Lung (tissue), 12 donors: ENCODE data around the gene KLHL29. TPM values are rescaled to one million over a fixed set of nuclear protein-coding genes. Genes with fewer than 3 reads are reported as not detected.
A peak's percentile ranks its signal among the peaks of the same experiment; 100 is the strongest.

Experiments
- ATAC-seq: fragments of 200-7000 bp; cut with Tn5 transposase; one replicate; pipeline ENCODE4 v1.9.1; 2020; ENCODE audit warnings: moderate number of reproducible peaks; ENCODE audit not compliant: insufficient read depth, low FRiP score
- DNase-seq, 3 donors: peaks; one replicate each; pipeline ENCODE4 v3.0.0-alpha.2; 2013 to 2017
- H3K27ac ChIP-seq, 2 donors: one replicate each; pipeline ENCODE4 v1.5.1; 2013; ENCODE audit warnings: mild to moderate bottlenecking in 2 of 2, moderate library complexity in 2 of 2, control low read depth in 1 of 2, inconsistent platforms in 1 of 2, low read depth in 1 of 2, low read length in 1 of 2
- H3K27me3 ChIP-seq, 3 donors: one replicate each; pipeline ENCODE4 v1.5.1; 2013; ENCODE audit warnings: low read length in 2 of 3; ENCODE audit not compliant: control insufficient read depth in 3 of 3, insufficient read depth in 3 of 3
- H3K36me3 ChIP-seq, 4 donors: one replicate each; pipeline ENCODE4 v1.5.1; 2013; ENCODE audit warnings: low read length in 4 of 4, mild to moderate bottlenecking in 1 of 4, moderate library complexity in 1 of 4; ENCODE audit not compliant: control insufficient read depth in 4 of 4, insufficient read depth in 4 of 4
- H3K4me1 ChIP-seq, 5 donors: one replicate each; pipeline ENCODE4 v1.5.1; 2013; ENCODE audit warnings: low read length in 5 of 5, mild to moderate bottlenecking in 2 of 5, moderate library complexity in 1 of 5; ENCODE audit not compliant: control insufficient read depth in 5 of 5, insufficient read depth in 5 of 5
- H3K4me3 ChIP-seq: one replicate; pipeline ENCODE4 v1.5.1; 2013; ENCODE audit warnings: mild to moderate bottlenecking, control low read depth, moderate library complexity
- H3K9ac ChIP-seq, 2 donors: one replicate each; pipeline ENCODE4 v1.5.1; 2013; ENCODE audit warnings: low read length in 2 of 2, control low read depth in 1 of 2; ENCODE audit not compliant: insufficient read depth in 1 of 2
- H3K9me3 ChIP-seq, 4 donors: one replicate each; pipeline ENCODE4 v1.5.1; 2013; ENCODE audit warnings: low read length in 3 of 4, mild to moderate bottlenecking in 1 of 4, moderate library complexity in 1 of 4; ENCODE audit not compliant: control insufficient read depth in 4 of 4, insufficient read depth in 3 of 4
- WGBS, 2 donors: extraction: QIAGEN DNeasy Blood & Tissue Kit; methylation state at CpG; one replicate each; pipeline ENCODE4 v1.1.7; 2013; 5-methylcytosine and 5-hydroxymethylcytosine counted together
- polyA plus RNA-seq, 2 donors: library from polyadenylated mRNA; stranded (reverse); fragments of 200-250 nt; gene quantifications; one replicate each; pipeline ENCODE4 v1.2.1, GENCODE V29; 2013
- total RNA-seq, 2 donors: library from RNA; depleted of rRNA in 1 of 2; stranded (reverse); fragments of >200 nt in 1 of 2; gene quantifications; one replicate each; pipeline ENCODE4 v1.2.1, GENCODE V29; 2014 to 2021
- TF ChIP-seq, protein P1 (sequence below): IDR thresholded peaks from 2 replicates; pipeline ENCODE4 v1.5.1; 2012; ENCODE audit warnings: mild to moderate bottlenecking; ENCODE audit errors: control extremely low read depth, extremely low read depth
- donor health status: control.
- donor health status: control.
- donor health status: Bipolar disorder and iron deficiency.
- donor health status: healthy.
- donor health status: DM: yes; HTN: yes; CAD: no.

Gene KLHL29
- total and polyA plus RNA-seq, 4 donors = 2.7 to 16.2 (median 3.5) TPM

GRCh38 chr2:23516520-23517256 is 131.7 kb downstream of the KLHL29 start:
- DNase-seq (peak in 2 of 3 donors; percentile 38 to 52), ATAC-seq (no peak)
- TF ChIP-seq, protein P1, sequence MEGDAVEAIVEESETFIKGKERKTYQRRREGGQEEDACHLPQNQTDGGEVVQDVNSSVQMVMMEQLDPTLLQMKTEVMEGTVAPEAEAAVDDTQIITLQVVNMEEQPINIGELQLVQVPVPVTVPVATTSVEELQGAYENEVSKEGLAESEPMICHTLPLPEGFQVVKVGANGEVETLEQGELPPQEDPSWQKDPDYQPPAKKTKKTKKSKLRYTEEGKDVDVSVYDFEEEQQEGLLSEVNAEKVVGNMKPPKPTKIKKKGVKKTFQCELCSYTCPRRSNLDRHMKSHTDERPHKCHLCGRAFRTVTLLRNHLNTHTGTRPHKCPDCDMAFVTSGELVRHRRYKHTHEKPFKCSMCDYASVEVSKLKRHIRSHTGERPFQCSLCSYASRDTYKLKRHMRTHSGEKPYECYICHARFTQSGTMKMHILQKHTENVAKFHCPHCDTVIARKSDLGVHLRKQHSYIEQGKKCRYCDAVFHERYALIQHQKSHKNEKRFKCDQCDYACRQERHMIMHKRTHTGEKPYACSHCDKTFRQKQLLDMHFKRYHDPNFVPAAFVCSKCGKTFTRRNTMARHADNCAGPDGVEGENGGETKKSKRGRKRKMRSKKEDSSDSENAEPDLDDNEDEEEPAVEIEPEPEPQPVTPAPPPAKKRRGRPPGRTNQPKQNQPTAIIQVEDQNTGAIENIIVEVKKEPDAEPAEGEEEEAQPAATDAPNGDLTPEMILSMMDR = no peak
- H3K4me3 ChIP-seq = no peak overlapping the region
- no peak overlapping the region for H3K9ac ChIP-seq
- peaks cover 0 to 27% (median 4%) of the 10 kb centered on the region in 5 donors for H3K4me1 ChIP-seq
- no peaks in the 10 kb centered on the region for H3K27me3 ChIP-seq
- peaks cover 0 to 1% (median 0%) of the 10 kb centered on the region in 4 donors for H3K9me3 ChIP-seq
- WGBS, 2 donors = 89 to 91% methylated on average over 19 of the region's 19 CpGs
- H3K27ac ChIP-seq = no peak overlapping the region
- no peaks in the 10 kb centered on the region for H3K36me3 ChIP-seq

DNA sequence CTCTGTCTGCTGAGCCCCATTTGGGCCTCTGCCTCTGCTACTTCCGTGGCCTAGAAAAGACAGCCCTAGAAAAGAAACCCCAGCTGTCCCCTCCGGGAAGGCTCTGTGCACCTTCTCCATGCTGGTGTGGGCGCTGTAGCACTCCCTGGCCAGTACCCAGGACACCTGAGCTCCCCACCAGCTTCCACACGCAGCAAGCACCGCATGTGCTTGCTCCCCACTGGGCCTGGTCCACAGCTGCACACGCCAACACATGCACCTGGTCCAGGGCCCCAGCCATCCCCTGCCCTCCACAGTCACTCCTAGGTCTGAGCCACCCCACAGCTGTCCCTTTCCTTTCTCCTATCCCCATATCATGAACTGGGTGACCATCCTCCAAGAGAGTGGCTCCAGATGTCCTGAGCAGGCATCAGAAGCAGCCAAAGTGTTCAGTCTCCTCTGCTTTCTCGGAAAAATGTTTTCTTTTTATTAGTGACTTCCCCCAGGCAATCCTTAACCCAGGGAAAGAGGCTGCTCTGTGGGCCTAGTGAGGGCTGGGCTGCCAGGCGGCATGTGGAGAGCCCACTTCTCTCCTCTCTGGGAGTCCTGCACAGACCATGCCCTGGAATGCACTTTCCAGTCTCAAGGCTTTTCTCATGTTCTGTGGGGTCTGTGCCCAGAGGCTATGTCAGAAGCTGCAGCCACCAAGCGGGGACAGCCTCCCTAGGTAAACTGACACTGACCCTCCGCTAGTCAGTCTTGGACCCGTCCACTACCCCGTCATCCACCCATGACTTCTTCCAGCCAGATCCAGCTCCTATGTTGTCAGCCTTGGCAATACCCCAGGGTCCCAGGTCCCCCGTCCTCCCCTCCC is 133.7 kb downstream of the KLHL29 start:
- H3K4me3 ChIP-seq = no peak overlapping the region
- no peaks in the 10 kb centered on the region for H3K36me3 ChIP-seq
- peaks cover 0 to 1% (median 0%) of the 10 kb centered on the region in 4 donors for H3K9me3 ChIP-seq
- H3K4me1 ChIP-seq = peaks cover 0 to 29% (median 11%) of the 10 kb centered on the region in 5 donors
- no peaks in the 10 kb centered on the region for H3K27me3 ChIP-seq
- ATAC-seq (no peak), DNase-seq (peak in 2 of 3 donors; percentile 43 to 52)
- WGBS, 2 donors = 84 to 91% methylated on average over 13 of the region's 13 CpGs
- no peak overlapping the region for H3K27ac ChIP-seq
- H3K9ac ChIP-seq = no peak overlapping the region
- TF ChIP-seq, protein P1 = no peak

GRCh38 chr2:23519334-23519651 is 134.3 kb downstream of the KLHL29 start:
- WGBS, 2 donors = 77 to 82% methylated on average over 4 of the region's 4 CpGs
- TF ChIP-seq, protein P1 = no peak
- no peak overlapping the region for H3K27ac ChIP-seq
- ATAC-seq = no peak
- H3K4me3 ChIP-seq = no peak overlapping the region
- DNase-seq = no peak
- no peaks in the 10 kb centered on the region for H3K27me3 ChIP-seq
- peaks cover 0 to 1% (median 0%) of the 10 kb centered on the region in 4 donors for H3K9me3 ChIP-seq
- peaks cover 0 to 35% (median 14%) of the 10 kb centered on the region in 5 donors for H3K4me1 ChIP-seq
- H3K9ac ChIP-seq = no peak overlapping the region
- H3K36me3 ChIP-seq = no peaks in the 10 kb centered on the region
